Measurements from ENCODE around the gene ATP8A1. TPM values are rescaled to one million over a fixed set of nuclear protein-coding genes. Genes with fewer than 3 reads are reported as not detected.

The ATP8A1 gene
- total and polyA plus RNA-seq, 2 of the 4 experiments (the other 2 are of a cell fraction), result 0.12 to 0.36 TPM

GRCh38 chr4:42480717-42481116 lies 176.2 kb downstream of the ATP8A1 start:
- ChIA-PET POLR2A (ENCODE audit: unreplicated experiment) (no interaction called here), CTCF (no interaction called here)
- H3K4me2 ChIP-seq (ENCODE audit: low read depth, low read length), result no peak overlapping the region
- no peaks in the 10 kb centered on the region for H3K36me3 ChIP-seq (ENCODE audit: control insufficient read depth, insufficient read depth, low read length)
- H3K9ac ChIP-seq (ENCODE audit: low read depth, low read length), result no peak overlapping the region
- ATAC-seq (ENCODE audit: low read depth), result no peak
- no CpG with 5 or more reads among the region's 1 CpG for WGBS, 2 experiments (ENCODE audit: extremely low coverage in 2 of 2, insufficient read length in 1 of 2)
- no peaks in the 10 kb centered on the region for H3K79me1 ChIP-seq (ENCODE audit: low read depth in 1 of 2, low read length in 2 of 2)
- H4K91ac ChIP-seq (ENCODE audit: insufficient read depth, low read depth, low read length), result no peak overlapping the region
- no peak overlapping the region for H4K5ac ChIP-seq (ENCODE audit: low read depth, low read length)
- H3K27ac ChIP-seq (ENCODE audit: insufficient read depth, low read length), result no peak overlapping the region
- in situ Hi-C loops (cut with MboI; ENCODE audit: low sequenced_read_pairs), result no loop called here
- H3K18ac ChIP-seq (ENCODE audit: low read depth, low read length), result no peak overlapping the region
- no peak overlapping the region for H2BK20ac ChIP-seq (ENCODE audit: low read depth, low read length)
- no peak overlapping the region for H2BK120ac ChIP-seq (ENCODE audit: low read depth, low read length)
- H3K14ac ChIP-seq (replicated peaks; ENCODE audit: low read depth, low read length), result no peak overlapping the region
- no peak overlapping the region for H2BK5ac ChIP-seq (ENCODE audit: low read depth, low read length, poor library complexity, severe bottlenecking)
- no peak overlapping the region for H2AK5ac ChIP-seq (ENCODE audit: low read depth, low read length)
- H3K4me1 ChIP-seq (ENCODE audit: control insufficient read depth, insufficient read depth, low read length), result peaks cover 2% of the 10 kb centered on the region; the same call in 1 of the 2 replicates
- intact Hi-C loops (cut with micrococcal nuclease), result loop anchor here (10.0 kb wide), 1 partner anchor 66 kb away; no protein-coding TSS in a partner anchor
- H3K4me3 ChIP-seq (ENCODE audit: insufficient read depth, low read depth, low read length), result no peak overlapping the region
- dilution Hi-C loops (cut with HindIII; ENCODE audit: low sequenced_read_pairs, unreplicated experiment), result no loop called here
- TF ChIP-seq POLR2A (IDR thresholded peaks at IDR 0.05; ENCODE audit: low read depth, low read length) (no peak), ELK1 (IDR thresholded peaks at IDR 0.05; ENCODE audit: borderline replicate concordance, low read depth, low read length) (no peak), SMC3 (IDR thresholded peaks at IDR 0.05; ENCODE audit: low read depth, low read length) (no peak), MAZ (IDR thresholded peaks at IDR 0.05; ENCODE audit: borderline replicate concordance, low read depth, low read length) (no peak), RFX5 (IDR thresholded peaks at IDR 0.05; ENCODE audit: low read depth, low read length) (no peak), MAFK (IDR thresholded peaks at IDR 0.05; ENCODE audit: low read depth, low read length) (no peak), CEBPB (IDR thresholded peaks at IDR 0.05; ENCODE audit: low read depth, low read length) (no peak), RCOR1 (IDR thresholded peaks at IDR 0.05; ENCODE audit: insufficient replicate concordance, low read length) (no peak), NFE2L2 (IDR thresholded peaks at IDR 0.05; ENCODE audit: low read depth, low read length) (no peak), CTCF (conservative IDR thresholded peaks at IDR 0.05; ENCODE audit: low read depth, low read length) (no peak), BHLHE40 (IDR thresholded peaks at IDR 0.05; ENCODE audit: low read depth, low read length) (no peak), FOS (IDR thresholded peaks at IDR 0.05; ENCODE audit: low read depth, low read length) (no peak), MXI1 (IDR thresholded peaks at IDR 0.05; ENCODE audit: borderline replicate concordance, low read depth, low read length) (no peak)
- TF ChIP-seq, protein P1, sequence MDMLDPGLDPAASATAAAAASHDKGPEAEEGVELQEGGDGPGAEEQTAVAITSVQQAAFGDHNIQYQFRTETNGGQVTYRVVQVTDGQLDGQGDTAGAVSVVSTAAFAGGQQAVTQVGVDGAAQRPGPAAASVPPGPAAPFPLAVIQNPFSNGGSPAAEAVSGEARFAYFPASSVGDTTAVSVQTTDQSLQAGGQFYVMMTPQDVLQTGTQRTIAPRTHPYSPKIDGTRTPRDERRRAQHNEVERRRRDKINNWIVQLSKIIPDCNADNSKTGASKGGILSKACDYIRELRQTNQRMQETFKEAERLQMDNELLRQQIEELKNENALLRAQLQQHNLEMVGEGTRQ (IDR thresholded peaks at IDR 0.05; ENCODE audit: low read depth, low read length), result no peak
- H3K23ac ChIP-seq (ENCODE audit: low read depth, low read length), result no peak overlapping the region
- H3K4ac ChIP-seq (ENCODE audit: low read depth, low read length), result no peak overlapping the region
- BruUV-seq (replicated peaks), result no TSS peak
- H3K27me3 ChIP-seq (ENCODE audit: control insufficient read depth, insufficient read depth, low read length), result no peaks in the 10 kb centered on the region
- no peak overlapping the region for H3K56ac ChIP-seq (ENCODE audit: extremely low read depth, insufficient read depth, low read length)
- no peak overlapping the region for H2BK15ac ChIP-seq (ENCODE audit: low read depth, low read length)
- no peaks in the 10 kb centered on the region for H3K9me1 ChIP-seq (ENCODE audit: insufficient read depth, low read length)
- no peaks in the 10 kb centered on the region for H3K9me3 ChIP-seq (ENCODE audit: control insufficient read depth, insufficient read depth, low read length)
- H4K20me1 ChIP-seq (ENCODE audit: insufficient read depth, low read length), result no peaks in the 10 kb centered on the region
- no peak overlapping the region for H4K8ac ChIP-seq (ENCODE audit: low read depth in 2 of 2, low read length in 2 of 2)
- no peak overlapping the region for H2AK9ac ChIP-seq (replicated peaks; ENCODE audit: low read depth, low read length, poor library complexity)
- DNase-seq, result no peak
- H2AFZ ChIP-seq (replicated peaks; ENCODE audit: low read length, poor library complexity), result no peak overlapping the region

Data from IMR-90 (cell line).